ENCODE measurements around the gene RYR3.

RYR3 gene

GRCh38 chr15:33664947-33665346, 354.2 kb downstream of the RYR3 start:
- no peak for DNase-seq

- no peak for DNase-seq
Measured at GRCh38 chr15:33670567-33670966, 359.8 kb downstream of the RYR3 start.

GRCh38 chr15:33671456-33671855, 360.7 kb downstream of the RYR3 start:
- DNase-seq = no peak

GRCh38 chr15:33675246-33675645, 364.5 kb downstream of the RYR3 start:
- DNase-seq = no peak

- DNase-seq = no peak
Measured at GRCh38 chr15:33677238-33677830, 366.6 kb downstream of the RYR3 start.

- DNase-seq = no peak
Measured at GRCh38 chr15:33678176-33678575, 367.4 kb downstream of the RYR3 start.

- DNase-seq = no peak
Measured at GRCh38 chr15:33678602-33679001, 367.8 kb downstream of the RYR3 start.

- DNase-seq = no peak
Measured at GRCh38 chr15:33679061-33679460, 368.3 kb downstream of the RYR3 start.

GRCh38 chr15:33680336-33680735, 369.6 kb downstream of the RYR3 start:
- DNase-seq = no peak

- no peak for DNase-seq
Measured at GRCh38 chr15:33693166-33693800, 382.5 kb downstream of the RYR3 start.

- no peak for DNase-seq
Measured at GRCh38 chr15:33698126-33698525, 387.4 kb downstream of the RYR3 start.

GRCh38 chr15:33699145-33699544, 388.4 kb downstream of the RYR3 start:
- no peak for DNase-seq

GRCh38 chr15:33699691-33700447, 389.1 kb downstream of the RYR3 start:
- DNase-seq = no peak

- DNase-seq = peak; percentile 32
Measured at GRCh38 chr15:33700695-33701303, 390.0 kb downstream of the RYR3 start.

GRCh38 chr15:33701304-33701696, 390.5 kb downstream of the RYR3 start:
- no peak for DNase-seq

GRCh38 chr15:33706173-33706572, 395.4 kb downstream of the RYR3 start:
- DNase-seq = no peak

GRCh38 chr15:33710748-33711147, 400.0 kb downstream of the RYR3 start:
- no peak for DNase-seq

GRCh38 chr15:33716025-33716424, 405.3 kb downstream of the RYR3 start:
- DNase-seq = no peak

GRCh38 chr15:33720952-33721351, 410.2 kb downstream of the RYR3 start:
- DNase-seq = no peak

- DNase-seq = no peak
Measured at GRCh38 chr15:33722005-33722672, 411.4 kb downstream of the RYR3 start.

GRCh38 chr15:33722673-33723015, 411.9 kb downstream of the RYR3 start:
- DNase-seq = no peak

GRCh38 chr15:33724321-33725036, 413.7 kb downstream of the RYR3 start:
- no peak for DNase-seq

- no peak for DNase-seq
Measured at GRCh38 chr15:33729653-33730052, 418.9 kb downstream of the RYR3 start.
